Glutamatergic neuron (in vitro differentiated cells): ENCODE data around the gene PFKM. TPM values are rescaled to one million over a fixed set of nuclear protein-coding genes. Genes with fewer than 3 reads are reported as not detected.

Source experiments
- DNase-seq: peaks from one replicate; pipeline ENCODE4 v3.0.0; 2022
- H3K27ac Mint-ChIP-seq: one replicate; pipeline ENCODE4 v1.8.0; 2020; ENCODE audit warnings: mild to moderate bottlenecking, mixed read lengths, inconsistent platforms; ENCODE audit not compliant: unreplicated experiment
- H3K27me3 Mint-ChIP-seq: one replicate; pipeline ENCODE4 v1.8.0; 2020; ENCODE audit warnings: mild to moderate bottlenecking, moderate library complexity, mixed read lengths, inconsistent platforms; ENCODE audit not compliant: unreplicated experiment
- H3K36me3 Mint-ChIP-seq: one replicate; pipeline ENCODE4 v1.8.0; 2020; ENCODE audit warnings: mild to moderate bottlenecking, mixed read lengths, inconsistent platforms; ENCODE audit not compliant: unreplicated experiment
- H3K4me1 Mint-ChIP-seq: one replicate; pipeline ENCODE4 v1.8.0; 2020; ENCODE audit warnings: mild to moderate bottlenecking, low read depth, mixed read lengths, inconsistent platforms; ENCODE audit not compliant: unreplicated experiment
- H3K4me3 Mint-ChIP-seq: one replicate; pipeline ENCODE4 v1.8.0; 2020; ENCODE audit warnings: mild to moderate bottlenecking, mixed read lengths, inconsistent platforms; ENCODE audit not compliant: unreplicated experiment
- H3K9me3 Mint-ChIP-seq: one replicate; pipeline ENCODE4 v1.8.0; 2020; ENCODE audit warnings: mild to moderate bottlenecking, moderate library complexity, mixed read lengths, inconsistent platforms; ENCODE audit not compliant: unreplicated experiment
- microRNA-seq: library from miRNA; unstranded; fragments of <30 nt; microRNA quantifications from one replicate; pipeline ENCODE4, GENCODE V29; 2020; ENCODE audit not compliant: unreplicated experiment
- total RNA-seq: library from RNA; stranded (reverse); fragmentation: NEBNext Ultra II Directional; extraction: Animal tissue kit (Norgen Biotek cat#: 25700); gene quantifications from one replicate; pipeline ENCODE4 v1.2.1, GENCODE V29; 2021; ENCODE audit not compliant: unreplicated experiment
- TF ChIP-seq, protein P1 (sequence below): fragments of 200-600 bp; sonication (generic); IDR thresholded peaks from one replicate; pipeline ENCODE4 v1.5.0; 2021; ENCODE audit not compliant: partially characterized antibody, unreplicated experiment

Gene PFKM
- total RNA-seq, 1 donor from 2014 or later: 169 TPM

DNA sequence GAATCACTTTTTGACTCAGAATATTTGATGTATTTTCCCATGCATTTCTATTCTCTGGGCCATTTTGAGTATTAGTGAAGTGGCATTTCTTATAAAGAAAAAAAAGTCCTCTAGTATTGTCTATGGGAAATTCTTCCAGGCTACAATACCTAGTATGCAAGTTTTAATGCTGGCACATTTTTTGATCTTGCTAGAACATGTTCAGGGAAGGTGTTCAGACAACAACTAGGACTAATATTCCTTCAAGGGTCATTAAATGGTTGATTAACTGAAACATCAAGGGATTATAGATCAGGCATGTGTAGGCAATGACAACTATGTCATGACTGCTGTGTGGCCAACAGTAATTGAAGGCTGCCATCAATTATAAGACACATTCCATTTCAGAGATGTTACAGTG, 71.9 kb downstream of the PFKM start:
- Mint-ChIP-seq H3K4me3 (no peak overlapping the region), H3K27me3 (peaks cover 7% of the 10 kb centered on the region), H3K9me3 (peaks cover 6% of the 10 kb centered on the region)

DNA sequence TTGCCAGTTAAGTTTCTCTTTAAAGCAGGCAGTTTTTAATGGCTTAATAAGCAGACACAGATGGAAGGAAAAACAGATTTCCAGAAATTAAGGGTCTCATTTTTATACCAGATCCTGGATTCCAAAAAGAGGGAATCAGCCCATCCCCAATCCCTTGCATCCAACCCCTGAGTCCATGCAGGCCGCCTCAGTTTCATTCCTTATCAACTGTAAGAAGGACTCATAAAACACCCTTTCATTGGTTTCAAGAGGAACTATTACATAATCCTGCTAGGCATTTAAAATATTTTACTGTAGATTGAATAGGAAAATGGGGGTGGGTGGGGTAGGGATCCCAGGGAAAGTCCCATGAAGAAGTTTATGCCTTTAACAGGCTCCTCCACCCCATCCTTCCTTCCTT, 73.7 kb downstream of the PFKM start:
- Mint-ChIP-seq H3K9me3 (peaks cover 3% of the 10 kb centered on the region), H3K27me3 (peaks cover 5% of the 10 kb centered on the region), H3K36me3 (no peaks in the 10 kb centered on the region), H3K4me3 (no peak overlapping the region), H3K27ac (no peak overlapping the region), H3K4me1 (peaks cover 2% of the 10 kb centered on the region)
- DNase-seq: no peak
- TF ChIP-seq, protein P1, sequence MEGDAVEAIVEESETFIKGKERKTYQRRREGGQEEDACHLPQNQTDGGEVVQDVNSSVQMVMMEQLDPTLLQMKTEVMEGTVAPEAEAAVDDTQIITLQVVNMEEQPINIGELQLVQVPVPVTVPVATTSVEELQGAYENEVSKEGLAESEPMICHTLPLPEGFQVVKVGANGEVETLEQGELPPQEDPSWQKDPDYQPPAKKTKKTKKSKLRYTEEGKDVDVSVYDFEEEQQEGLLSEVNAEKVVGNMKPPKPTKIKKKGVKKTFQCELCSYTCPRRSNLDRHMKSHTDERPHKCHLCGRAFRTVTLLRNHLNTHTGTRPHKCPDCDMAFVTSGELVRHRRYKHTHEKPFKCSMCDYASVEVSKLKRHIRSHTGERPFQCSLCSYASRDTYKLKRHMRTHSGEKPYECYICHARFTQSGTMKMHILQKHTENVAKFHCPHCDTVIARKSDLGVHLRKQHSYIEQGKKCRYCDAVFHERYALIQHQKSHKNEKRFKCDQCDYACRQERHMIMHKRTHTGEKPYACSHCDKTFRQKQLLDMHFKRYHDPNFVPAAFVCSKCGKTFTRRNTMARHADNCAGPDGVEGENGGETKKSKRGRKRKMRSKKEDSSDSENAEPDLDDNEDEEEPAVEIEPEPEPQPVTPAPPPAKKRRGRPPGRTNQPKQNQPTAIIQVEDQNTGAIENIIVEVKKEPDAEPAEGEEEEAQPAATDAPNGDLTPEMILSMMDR: no peak

More for the DNA sequence above, 71.9 kb downstream of the PFKM start:
- TF ChIP-seq, protein P1: no peak
- Mint-ChIP-seq H3K36me3 (peaks cover 5% of the 10 kb centered on the region), H3K4me1 (peaks cover 6% of the 10 kb centered on the region), H3K27ac (no peak overlapping the region)
- no peak for DNase-seq

DNA sequence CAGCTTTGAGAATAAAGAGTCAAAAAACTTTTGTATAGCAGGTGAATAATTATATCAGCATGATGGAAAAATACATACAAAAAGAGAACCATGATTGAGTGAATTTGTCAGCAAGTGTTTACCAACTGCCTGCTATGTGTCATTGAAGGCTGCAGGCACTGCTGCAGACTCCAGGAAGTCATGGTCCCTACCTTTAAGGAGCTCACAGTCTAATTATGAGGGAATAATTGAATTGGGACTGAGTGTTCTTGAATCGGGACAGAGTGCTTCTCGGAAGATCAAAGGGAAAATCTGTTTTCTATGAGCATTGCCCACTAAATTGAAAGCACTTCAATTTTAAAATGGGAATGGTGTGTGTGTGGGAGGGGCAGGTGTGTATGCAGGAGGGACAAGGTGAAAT, 74.5 kb downstream of the PFKM start:
- Mint-ChIP-seq H3K27me3 (peaks cover 3% of the 10 kb centered on the region), H3K27ac (no peak overlapping the region), H3K4me1 (peaks cover 2% of the 10 kb centered on the region), H3K9me3 (peaks cover 3% of the 10 kb centered on the region), H3K36me3 (no peaks in the 10 kb centered on the region), H3K4me3 (no peak overlapping the region)
- no peak for DNase-seq
- TF ChIP-seq, protein P1: no peak

DNA sequence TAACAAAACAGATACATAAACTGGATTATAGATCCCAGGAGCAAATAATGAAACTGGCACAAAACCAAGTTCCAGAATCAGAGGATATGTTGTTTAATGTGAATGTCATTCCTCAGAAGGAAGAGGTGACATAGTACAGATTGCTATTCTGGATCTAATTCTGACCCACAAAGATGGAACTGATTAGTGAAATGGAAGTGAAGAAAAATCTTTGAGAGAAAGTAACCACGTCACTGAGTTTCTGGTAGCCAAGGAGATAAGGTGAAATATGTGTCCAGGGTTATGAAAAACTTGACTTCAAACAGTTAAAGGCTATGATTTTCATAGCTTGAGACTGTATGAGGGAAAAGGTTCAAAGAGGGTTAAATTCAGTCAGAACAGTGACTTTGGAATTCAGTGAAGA, 75.6 kb downstream of the PFKM start:
- H3K36me3 Mint-ChIP-seq: no peaks in the 10 kb centered on the region
- TF ChIP-seq, protein P1: no peak
- peaks cover 3% of the 10 kb centered on the region for H3K9me3 Mint-ChIP-seq
- H3K4me1 Mint-ChIP-seq: peaks cover 2% of the 10 kb centered on the region
- H3K4me3 Mint-ChIP-seq: no peak overlapping the region
- H3K27me3 Mint-ChIP-seq: peaks cover 3% of the 10 kb centered on the region
- no peak for DNase-seq
- no peak overlapping the region for H3K27ac Mint-ChIP-seq

Small RNA genes lying within 50 kb of the gene (microRNA-seq; reads per million reads assigned to microRNA genes)
- gene MIR6505: 10.2 reads per million, percentile 49 among the genes with 10 or more reads in this experiment

Other genes starting within 250 kb of the PFKM start
- not detected for gene VDR, start 214.4 kb upstream of the PFKM start, total RNA-seq
- 24.0 TPM for gene TMEM106C, start 155.8 kb upstream of the PFKM start, total RNA-seq
- gene COL2A1, start 114.9 kb upstream of the PFKM start, total RNA-seq: 0.34 TPM
- 24.2 TPM for gene SENP1, start 13.3 kb upstream of the PFKM start, total RNA-seq
- 43.5 TPM for gene ASB8, start 38.2 kb downstream of the PFKM start, total RNA-seq
- gene CCDC184, start 64.3 kb downstream of the PFKM start, total RNA-seq: 36.2 TPM
- gene OR10AD1, start 83.9 kb downstream of the PFKM start, total RNA-seq: not detected
- gene ZNF641, start 231.6 kb downstream of the PFKM start, total RNA-seq: 21.7 TPM